ENCODE results near the gene DHRS4. TPM values are rescaled to one million over a fixed set of nuclear protein-coding genes. Genes with fewer than 3 reads are reported as not detected.

The DHRS4 gene
- total RNA-seq, 1 donor from 2014 or later = 25.8 TPM

- no peak overlapping the region for H3K4me3 ChIP-seq
- no peak for TF ChIP-seq CTCF (IDR thresholded peaks at IDR 0.05)
- H3K27ac ChIP-seq = no peak overlapping the region
- H3K9me3 ChIP-seq = no peaks in the 10 kb centered on the region
- DNase-seq (no peak), ATAC-seq (no peak)
- intact Hi-C loops (cut with DNase I) = no loop called here
- H3K36me3 ChIP-seq = no peaks in the 10 kb centered on the region
- no peaks in the 10 kb centered on the region for H3K27me3 ChIP-seq
- no peaks in the 10 kb centered on the region for H3K4me1 ChIP-seq
These were observed 22.8 kb upstream of the DHRS4 start for GRCh38 chr14:23930742-23931141.

- DNase-seq (no peak), ATAC-seq (no peak)
- Histone ChIP-seq H3K9me3 (no peaks in the 10 kb centered on the region), H3K4me3 (no peak overlapping the region), H3K4me1 (no peaks in the 10 kb centered on the region), H3K36me3 (no peaks in the 10 kb centered on the region), H3K27ac (no peak overlapping the region), H3K27me3 (no peaks in the 10 kb centered on the region)
- no peak for TF ChIP-seq CTCF (IDR thresholded peaks at IDR 0.05)
- intact Hi-C loops (cut with DNase I) = no loop called here
These were observed 21.8 kb upstream of the DHRS4 start for GRCh38 chr14:23931721-23932289.

- H3K27ac ChIP-seq = no peak overlapping the region
- no peak for DNase-seq
- no peaks in the 10 kb centered on the region for H3K27me3 ChIP-seq
- no peaks in the 10 kb centered on the region for H3K36me3 ChIP-seq
- ATAC-seq = no peak
- H3K4me3 ChIP-seq = no peak overlapping the region
- intact Hi-C loops (cut with DNase I) = no loop called here
- no peaks in the 10 kb centered on the region for H3K9me3 ChIP-seq
- H3K4me1 ChIP-seq = no peaks in the 10 kb centered on the region
- no peak for TF ChIP-seq CTCF (IDR thresholded peaks at IDR 0.05)
These were observed 20.9 kb upstream of the DHRS4 start for GRCh38 chr14:23932639-23933038.

- H3K27me3 ChIP-seq = no peaks in the 10 kb centered on the region
- H3K9me3 ChIP-seq = no peaks in the 10 kb centered on the region
- no peak overlapping the region for H3K4me3 ChIP-seq
- intact Hi-C loops (cut with DNase I) = no loop called here
- no peaks in the 10 kb centered on the region for H3K4me1 ChIP-seq
- DNase-seq (no peak), ATAC-seq (no peak)
- H3K36me3 ChIP-seq = no peaks in the 10 kb centered on the region
- no peak overlapping the region for H3K27ac ChIP-seq
- TF ChIP-seq CTCF (IDR thresholded peaks at IDR 0.05) = no peak
These were observed 20.3 kb upstream of the DHRS4 start for GRCh38 chr14:23933108-23933741.

- DNase-seq (no peak), ATAC-seq (no peak)
- Histone ChIP-seq H3K4me1 (no peaks in the 10 kb centered on the region), H3K4me3 (no peak overlapping the region), H3K27ac (no peak overlapping the region), H3K27me3 (no peaks in the 10 kb centered on the region), H3K9me3 (no peaks in the 10 kb centered on the region), H3K36me3 (no peaks in the 10 kb centered on the region)
- intact Hi-C loops (cut with DNase I) = no loop called here
- TF ChIP-seq CTCF (IDR thresholded peaks at IDR 0.05) = no peak
These were observed 19.8 kb upstream of the DHRS4 start for GRCh38 chr14:23933742-23934128.

All from upper lobe of right lung (tissue), 1 donor.